Adrenal gland (tissue), 5 donors: ENCODE results near the gene LDB2.

Experiments
- CTCF ChIP-seq, 6 experiments: fragments of 450-650 bp in 4 of 6; fragments of 200-600 bp in 2 of 6; sonication (generic) in 1 of 6; IDR thresholded peaks; 1 replicate in 5 of 6; 2 replicates in 1 of 6; pipeline versions ENCODE4 v1.5.1 to v1.8.0; 2016 to 2021; ENCODE audit warnings: antibody characterized with exemption in 6 of 6, mild to moderate bottlenecking in 2 of 6, moderate library complexity in 1 of 6
- POLR2A ChIP-seq, 2 donors: fragments of 450-650 bp; IDR thresholded peaks; one replicate each; pipeline ENCODE4 v1.6.1; 2017; ENCODE audit warnings: antibody characterized with exemption in 2 of 2, mild to moderate bottlenecking in 2 of 2, moderate library complexity in 1 of 2
- donor health status: DM: no; HTN: no; CAD: no.

GRCh38 chr4:16582036-16582435, 316.4 kb downstream of the LDB2 start:
- TF ChIP-seq CTCF (IDR thresholded peaks at IDR 0.05) (no peak), POLR2A (IDR thresholded peaks at IDR 0.05) (no peak)
